Activated CD4-positive, alpha-beta T cell treated with anti-CD3 and anti-CD28 coated beads, Interleukin-2, amount 50 U/mL, for 16 hours (primary cell): ENCODE measurements around the gene FAM83G.
A peak's percentile ranks its signal among the peaks of the same experiment; 100 is the strongest.
"Not testable (repeated sequence)": the region's sequence is repeated elsewhere in the genome, so short reads cannot be mapped to it uniquely, and the experiment has no call there.

Experiments used
- DNase-seq: peaks from one replicate; pipeline ENCODE4 v3.0.0-alpha.2; 2020

Gene FAM83G

DNA sequence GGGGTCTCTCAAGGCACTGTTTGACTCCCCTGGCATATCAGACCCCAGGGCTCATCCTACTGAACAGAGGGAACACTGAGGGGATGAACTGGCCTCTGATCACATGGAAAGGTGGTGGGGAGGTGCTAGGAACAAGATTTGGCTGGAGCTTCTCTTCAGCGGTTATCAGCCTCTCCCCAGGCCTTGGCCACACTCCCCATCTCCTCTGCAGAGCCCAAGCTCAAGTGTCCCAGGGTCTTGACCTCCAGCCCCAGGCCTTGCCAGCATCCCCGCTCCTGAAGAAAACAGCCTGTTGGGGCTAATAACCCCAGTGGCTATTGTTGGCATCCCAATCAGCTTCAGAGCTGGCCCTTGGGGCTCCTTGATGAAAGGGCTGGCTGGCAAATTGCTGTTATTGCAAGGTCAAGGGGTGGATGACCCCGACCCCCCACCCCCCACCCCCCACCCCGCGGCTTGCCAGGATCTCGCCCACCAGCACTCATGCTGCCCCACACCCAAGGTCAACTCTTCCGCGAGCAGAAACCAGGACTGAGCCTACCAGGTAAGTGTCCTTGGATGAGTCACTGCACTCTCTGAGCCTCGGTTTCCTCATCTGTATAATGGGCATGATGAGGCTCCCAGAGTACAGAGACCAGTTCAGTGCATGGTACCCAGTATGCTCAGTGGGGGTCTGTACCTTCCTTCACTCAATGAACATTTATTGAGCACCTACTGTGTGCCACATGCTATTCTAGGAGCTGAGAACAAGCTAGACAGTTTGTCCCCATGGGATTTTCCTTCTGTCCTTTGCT is 18.8 kb upstream of the FAM83G start:
- DNase-seq = no peak

DNA sequence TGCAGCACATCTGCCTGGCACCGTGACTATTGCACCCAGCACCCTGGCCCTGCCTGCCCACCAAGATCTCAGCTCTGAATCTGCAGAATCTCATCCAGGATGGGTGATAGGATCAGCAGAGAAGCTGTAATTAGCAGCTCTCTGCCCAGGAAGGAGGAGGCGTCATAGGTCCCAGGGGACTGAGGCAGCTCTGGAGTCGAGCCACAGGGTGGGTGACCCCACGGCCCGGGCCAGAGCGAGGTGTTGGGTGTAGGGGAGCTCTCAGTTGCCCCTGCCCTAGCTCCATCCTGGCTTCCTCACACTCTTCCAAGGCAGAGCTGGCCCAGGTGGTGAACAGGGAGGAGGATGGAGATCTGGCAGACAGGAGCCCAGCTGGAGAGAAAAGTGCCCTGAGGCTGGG is 18.2 kb upstream of the FAM83G start:
- DNase-seq = no peak

DNA sequence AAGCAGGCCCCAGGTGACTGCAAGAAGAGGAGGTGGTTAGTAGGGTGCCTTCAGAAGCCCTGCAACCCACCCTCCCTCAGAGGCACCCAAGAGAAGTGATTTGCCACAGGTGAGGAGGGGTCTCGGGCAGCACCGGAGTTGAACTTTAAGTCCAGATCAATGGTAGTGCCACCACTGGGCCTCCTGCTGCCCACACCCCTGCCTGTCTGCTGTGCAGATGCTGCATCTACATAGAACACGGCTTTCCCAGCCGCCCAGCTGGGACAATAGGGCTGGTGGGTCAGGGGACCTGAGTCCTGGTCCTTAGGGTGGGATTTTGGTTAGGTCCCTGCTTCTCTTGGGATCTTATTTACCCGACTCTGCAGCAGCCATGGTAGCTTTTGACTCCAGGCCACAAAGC is 17.6 kb upstream of the FAM83G start:
- no peak for DNase-seq

DNA sequence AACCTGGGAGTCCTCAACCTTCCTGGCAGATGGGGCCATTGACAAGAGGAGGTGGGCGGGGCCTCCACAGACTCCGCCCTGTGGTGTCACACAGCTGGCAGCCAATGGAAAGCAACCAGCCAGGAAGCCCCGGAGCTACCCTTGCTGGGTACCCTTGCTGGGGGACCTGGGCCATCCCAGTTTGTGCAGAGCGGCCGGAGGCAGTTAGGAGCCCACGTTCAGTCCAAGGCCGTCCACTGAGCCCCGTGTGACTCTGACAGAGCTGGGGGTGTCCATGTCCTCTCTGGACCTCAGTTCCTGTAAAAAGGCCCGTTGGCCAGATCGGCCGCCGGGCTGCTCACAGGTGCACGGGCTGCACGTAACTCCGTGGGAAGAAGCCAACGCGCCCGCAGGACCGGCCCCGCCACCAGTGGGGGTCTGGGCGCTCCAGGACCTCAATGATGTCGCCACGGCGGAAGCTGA is 17.1 kb upstream of the FAM83G start:
- peak; percentile 32 for DNase-seq

DNA sequence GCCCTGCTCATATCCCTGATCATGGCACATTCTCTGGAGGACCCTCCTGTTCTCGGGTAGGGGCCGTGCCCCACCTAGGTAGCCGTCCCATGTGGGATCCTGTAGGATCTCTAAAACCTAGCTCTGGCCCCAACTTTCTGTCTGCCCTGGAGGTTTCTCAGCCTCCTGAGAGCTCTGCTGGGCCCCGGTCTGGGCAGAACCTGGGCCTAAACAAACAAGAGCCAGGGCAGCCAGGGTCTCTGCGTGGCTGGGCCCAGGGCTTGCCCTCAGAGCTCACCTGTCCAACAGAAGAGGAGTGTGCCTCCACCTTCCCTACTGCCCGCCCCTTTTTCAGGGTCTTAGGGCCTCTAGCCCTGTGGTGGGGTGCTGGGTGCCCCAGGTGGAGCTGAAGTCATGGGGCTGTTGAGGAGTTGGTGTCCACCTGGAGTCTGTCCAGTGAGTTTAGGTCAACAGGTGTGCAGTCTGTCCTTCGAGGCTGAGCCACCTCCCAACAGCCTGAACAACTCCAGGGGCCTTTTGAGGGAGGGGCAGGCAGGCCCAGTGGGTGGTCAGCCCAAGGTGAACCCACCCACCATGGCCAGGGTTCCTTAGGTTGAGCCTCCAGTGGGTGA is 16.6 kb upstream of the FAM83G start:
- DNase-seq = not testable (repeated sequence)

DNA sequence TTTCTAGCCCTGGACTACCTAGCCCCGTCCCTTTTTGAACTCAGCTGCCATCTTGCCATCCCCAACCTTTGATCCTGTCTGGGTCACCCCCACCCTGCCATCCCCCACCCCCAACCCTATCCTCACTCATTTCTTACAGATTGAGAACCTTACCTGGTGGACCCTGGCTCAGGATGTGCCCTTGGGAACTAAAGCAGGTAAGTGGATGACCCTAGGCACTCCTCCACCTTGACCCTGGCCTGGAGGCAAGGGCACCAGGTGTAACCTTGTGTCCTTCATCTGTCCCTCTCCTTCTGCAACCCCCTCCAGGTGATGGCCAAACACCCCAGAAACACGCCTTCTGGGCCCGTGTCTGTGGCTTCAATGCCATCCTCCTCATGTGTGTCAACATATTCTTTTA is 15.5 kb upstream of the FAM83G start:
- DNase-seq = no peak

DNA sequence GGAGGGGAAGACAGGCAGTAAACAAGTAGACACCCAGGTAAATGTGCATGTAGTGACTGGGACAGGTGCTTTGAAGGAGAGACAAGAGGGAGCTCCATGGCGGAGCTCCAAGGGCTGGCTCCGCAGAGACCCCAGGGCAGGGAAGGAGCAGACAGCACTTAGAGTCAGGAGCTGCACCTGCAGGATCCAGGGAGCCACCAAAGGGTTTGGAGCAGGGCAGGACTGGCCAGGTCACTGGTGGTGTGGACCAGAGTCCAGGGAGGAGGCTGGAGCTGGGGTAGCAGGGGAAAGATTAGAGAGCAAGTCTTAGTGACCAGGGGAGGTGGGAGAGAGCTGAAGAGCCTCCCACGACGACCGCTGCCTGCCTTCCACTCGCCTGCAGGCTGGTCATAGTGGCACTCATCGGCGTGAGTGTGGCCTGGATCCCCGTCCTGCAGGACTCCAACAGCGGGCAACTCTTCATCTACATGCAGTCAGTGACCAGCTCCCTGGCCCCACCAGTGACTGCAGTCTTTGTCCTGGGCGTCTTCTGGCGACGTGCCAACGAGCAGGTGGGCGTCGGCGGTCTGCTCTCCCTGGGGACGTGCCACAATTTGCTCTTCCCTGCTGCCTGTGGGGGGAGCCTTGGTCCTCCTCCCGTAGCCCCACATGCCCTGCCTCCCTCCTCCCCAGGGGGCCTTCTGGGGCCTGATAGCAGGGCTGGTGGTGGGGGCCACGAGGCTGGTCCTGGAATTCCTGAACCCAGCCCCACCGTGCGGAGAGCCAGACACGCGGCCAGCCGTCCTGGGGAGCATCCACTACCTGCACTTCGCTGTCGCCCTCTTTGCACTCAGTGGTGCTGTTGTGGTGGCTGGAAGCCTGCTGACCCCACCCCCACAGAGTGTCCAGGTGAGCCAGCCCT is 14.7 kb upstream of the FAM83G start:
- DNase-seq = no peak

DNA sequence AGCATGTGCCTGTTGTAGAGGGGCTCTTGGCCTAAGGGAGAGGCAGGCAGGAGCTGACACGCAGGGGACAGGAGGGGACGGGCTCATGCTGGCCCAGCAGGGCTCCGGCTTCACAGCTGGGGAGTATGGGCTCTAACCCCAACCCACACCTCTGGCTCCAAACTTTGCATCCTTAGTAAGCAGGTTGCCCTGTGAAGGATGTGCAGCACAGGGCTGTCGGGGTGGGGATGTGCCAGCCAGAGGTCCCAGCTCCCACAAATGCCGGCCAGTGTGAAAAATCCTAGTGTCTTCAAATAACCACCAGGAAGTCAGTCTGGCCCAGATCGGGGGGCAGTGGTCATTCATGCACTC is 14.0 kb upstream of the FAM83G start:
- no peak for DNase-seq

DNA sequence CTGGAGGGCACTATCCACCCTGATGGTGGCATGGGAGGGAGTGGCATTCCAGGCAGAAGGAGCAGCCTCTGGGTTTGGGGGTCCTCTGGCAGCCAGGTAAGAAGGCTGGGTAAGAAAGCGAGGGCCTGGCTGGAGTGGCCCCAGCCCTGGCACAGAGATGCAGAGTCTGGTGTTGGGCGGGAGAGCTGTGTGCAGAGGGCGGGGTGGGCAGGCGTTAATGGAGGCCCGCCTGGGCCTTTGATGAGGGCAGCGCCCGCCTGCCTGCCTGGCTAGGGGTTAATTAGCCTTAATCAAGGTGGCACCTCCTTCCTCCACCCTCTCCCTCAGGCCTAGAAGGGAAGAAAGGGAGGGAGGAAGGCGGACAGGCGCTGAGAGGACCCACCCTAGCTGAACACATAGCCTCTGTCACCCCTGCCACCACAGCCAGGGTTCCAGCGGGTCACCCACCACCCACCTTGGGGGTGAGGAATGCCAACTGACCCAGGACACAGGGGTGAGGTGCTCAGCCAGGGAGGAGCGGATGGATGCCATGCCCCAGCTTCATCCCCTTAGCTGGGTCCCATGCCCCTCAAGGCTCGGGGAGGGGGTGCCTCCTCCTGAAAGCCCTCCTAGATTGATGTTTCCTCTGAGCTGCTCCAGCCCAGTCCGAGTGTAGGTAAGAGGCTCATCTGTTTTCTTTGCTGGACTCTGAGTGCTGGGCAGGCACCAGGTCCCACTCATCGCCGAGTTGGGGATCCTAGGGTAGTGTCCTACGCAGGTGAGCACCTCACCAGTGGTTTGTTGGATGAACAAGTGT is 13.4 kb upstream of the FAM83G start:
- DNase-seq = no peak

DNA sequence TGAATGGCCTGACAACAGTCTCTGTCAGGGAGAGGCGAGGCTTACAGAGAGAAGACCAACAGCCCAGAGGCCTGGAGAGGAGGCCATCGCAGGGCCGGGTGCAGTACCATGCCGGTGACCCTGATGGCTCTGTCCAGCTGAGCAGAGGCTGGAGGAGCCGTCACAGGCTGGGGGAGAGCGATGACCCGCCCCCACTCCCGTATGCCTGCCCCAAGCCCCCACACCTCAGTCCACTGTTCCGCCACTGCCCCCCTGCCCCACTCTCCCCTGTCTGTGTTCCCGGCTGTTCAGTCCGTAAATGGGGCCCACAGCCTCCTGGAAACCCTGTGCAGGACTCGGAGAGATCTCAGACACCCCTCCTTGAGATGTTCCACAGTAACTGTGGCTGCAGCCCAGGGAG is 12.8 kb upstream of the FAM83G start:
- no peak for DNase-seq

DNA sequence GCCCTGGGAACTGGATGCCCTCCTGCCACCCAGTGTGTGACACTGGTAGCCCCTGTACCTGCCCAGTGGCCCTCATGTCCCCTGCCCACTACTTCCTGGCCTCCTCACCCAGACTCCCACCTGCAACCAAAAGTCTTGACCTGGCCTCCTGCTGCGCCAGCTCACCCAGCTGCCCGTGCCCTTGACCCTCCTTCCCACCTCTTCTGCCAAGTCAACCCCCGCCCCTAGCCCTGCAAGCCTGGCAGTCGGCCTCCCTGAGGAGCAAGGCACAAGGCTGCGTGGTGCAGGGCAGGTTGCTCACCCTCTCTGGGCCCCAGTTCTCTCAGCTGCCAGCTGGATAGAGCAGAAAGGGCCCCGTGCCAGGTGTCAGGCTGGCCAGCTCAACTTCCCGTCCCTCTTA is 12.3 kb upstream of the FAM83G start:
- DNase-seq = no peak

DNA sequence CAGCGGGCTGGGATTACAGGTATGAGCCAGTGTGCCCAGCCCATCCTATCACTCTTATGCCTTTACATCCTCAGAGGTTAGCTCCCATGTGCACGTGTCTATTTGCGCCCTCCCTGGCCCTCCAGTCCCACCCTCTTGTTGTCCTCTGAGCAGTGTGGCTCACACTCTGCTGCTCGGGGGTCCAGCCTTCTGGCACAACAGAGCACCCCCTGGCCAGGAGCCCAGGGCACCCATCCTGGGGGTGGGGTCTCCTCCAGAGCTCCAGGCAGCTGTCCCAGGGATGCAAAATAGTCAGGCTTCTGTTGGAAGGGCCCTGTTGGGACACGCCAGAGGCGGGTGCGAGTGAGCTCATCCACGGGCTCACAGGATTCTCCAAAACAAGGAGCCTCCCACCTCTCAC is 11.7 kb upstream of the FAM83G start:
- no peak for DNase-seq

DNA sequence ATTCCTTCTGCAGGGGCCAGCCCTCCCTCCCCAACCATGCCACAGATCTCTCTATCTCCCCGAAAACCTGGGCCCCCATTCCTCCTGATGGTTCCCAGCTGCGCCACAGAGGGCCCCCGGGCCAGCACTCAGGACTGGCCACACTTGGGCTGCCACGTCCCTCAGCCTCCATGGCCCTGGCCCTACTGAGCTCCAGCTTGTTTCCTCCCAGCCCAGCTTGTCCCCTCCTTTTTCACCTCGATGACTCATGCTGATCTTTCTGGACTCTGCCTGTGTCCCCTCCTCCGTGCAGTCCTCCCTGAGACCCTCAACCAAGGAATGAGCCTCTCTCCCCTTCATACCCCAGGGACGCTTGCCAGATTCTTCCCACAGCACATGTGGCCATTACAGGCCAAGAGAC is 10.9 kb upstream of the FAM83G start:
- no peak for DNase-seq

DNA sequence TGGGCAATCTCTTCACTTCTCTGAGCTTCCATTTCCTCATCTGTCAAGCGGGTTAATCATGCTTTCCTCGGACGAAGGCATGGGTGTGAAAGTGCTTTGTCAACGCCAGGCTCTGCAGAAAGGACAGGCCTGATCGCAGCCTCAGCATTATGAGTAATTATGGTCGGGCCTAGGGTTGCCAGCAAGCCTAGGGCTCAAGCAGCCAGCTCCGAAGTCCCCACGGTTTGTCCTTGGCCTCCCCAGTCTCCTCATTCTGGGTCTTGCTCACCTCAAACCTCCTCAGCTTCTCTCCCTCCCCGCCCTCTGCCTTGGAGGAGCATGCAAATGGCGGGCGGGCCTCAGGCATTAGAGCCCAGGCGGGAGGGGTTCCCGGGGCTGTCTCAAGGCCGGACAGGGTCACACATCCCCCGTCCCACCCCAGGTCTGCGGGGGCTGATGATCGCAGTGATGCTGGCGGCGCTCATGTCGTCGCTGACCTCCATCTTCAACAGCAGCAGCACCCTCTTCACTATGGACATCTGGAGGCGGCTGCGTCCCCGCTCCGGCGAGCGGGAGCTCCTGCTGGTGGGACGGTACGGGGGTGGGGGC is 10.2 kb upstream of the FAM83G start:
- no peak for DNase-seq

DNA sequence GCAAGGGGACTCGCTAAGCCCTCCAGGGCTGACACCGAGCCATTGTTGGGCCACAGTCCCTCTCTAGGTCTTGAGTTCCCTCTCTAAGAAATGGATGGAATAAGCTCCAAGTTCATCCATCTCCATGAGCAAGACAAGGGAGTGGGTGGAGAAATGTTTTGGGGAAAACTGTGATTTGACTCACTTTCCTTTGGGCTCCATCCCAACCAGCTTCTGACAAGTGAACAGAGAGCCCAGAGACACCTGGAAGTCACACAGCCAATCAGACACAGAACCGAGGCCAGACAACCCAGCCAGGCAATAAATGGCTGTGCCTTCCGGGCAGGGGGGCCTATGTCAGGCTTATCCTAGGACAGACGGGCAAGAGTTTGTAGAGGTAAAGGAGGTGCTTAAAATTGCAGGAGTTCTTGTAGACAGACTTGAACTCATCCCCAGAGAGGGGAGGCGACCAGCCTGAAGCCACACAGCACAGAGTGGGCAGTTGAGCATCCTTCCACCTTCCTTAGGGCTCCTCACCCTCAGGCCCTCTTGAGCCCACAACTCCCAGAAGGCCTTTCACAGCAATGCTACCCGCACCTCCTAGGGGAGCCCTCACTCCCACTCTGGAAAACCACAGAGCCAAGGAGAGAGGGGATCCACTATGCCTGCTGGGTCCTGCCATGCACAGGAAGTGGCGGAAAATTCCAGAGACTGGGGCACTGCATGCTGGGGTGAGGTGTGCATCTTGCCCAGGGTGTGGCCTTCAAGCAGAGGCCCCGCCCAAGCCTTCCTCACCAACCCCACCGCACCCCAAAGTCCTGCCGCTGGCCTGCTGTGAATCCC is 9.5 kb upstream of the FAM83G start:
- no peak for DNase-seq

DNA sequence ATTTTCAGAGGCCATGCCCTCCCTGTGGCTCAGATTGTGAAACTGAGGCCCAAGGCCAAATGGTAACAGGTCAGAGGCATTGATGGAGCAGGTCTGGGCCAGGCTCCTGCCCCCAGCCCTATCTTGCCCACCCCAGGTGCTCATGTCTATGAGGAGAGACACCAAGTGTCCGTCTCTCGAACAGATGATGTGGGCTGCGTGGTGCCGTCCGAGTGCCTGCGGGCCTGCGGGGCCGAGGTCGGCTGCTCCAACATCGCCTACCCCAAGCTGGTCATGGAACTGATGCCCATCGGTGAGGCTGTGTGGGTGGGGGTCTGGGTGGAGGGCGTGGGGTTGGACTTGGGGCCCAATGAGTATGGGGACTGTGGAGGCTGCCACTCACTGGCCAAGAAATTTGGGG is 8.7 kb upstream of the FAM83G start:
- DNase-seq = no peak

DNA sequence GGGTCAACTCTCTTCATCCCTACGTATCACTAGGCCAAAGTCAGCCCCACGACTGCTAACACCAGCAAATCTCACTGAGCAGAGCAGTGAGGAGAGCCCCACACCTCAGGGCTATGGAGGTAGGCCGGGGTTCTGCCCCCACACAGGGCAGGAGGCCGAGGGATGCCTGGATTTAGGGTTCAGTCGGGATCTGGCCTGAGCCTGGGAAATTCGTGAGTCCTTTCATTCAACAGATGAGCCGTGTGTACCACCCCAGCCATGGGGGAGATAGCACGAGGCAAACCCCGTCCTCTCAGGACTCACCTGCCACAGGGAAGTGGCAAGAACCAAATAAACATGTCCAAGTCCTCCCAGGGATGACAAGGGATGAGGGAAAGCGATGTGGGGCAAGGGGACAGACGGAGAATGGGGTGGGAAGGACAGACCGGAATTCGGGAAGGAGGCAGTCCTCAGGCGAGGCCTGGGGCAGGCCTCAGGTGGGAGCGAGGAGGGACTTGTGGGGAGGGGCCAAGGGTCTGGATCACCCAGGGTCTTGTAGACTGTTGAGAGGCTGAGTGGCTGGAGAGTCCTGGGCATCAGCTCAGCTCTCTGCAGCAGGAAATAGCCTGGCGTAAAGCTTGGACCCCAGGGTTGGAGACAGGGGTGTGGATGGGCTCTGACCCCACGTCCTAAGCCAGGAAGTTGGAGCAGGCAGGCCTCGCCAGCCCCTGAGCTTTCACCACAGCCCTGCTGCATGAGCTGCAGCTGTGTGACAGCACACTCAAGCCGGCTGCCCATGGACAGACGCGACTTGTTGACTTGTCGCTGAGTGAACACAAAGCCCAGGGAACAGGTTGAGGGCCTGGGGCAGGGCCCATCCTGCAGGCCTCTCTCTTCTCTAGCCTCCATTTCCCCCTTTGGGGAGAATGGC is 7.9 kb upstream of the FAM83G start:
- no peak for DNase-seq

DNA sequence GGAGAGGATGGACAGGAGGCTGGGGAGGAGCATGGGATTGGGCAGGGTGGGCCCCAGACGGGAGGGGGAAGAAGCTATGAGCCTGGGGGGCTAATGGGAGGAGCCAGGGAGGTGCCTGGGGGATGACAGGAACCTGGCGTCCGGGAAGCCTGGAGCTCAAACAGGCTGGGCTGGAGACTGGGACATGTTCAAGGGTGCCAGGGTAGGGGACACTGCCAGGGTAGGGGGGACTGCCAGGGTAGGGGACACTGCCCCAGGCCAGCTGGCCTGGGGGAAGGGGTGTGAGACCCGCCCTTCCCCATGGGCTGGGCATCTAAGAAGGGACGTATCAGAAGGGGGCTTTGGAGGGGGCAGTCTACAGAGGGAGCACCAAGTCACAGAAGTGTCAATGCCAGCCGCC is 7.0 kb upstream of the FAM83G start:
- DNase-seq = no peak

DNA sequence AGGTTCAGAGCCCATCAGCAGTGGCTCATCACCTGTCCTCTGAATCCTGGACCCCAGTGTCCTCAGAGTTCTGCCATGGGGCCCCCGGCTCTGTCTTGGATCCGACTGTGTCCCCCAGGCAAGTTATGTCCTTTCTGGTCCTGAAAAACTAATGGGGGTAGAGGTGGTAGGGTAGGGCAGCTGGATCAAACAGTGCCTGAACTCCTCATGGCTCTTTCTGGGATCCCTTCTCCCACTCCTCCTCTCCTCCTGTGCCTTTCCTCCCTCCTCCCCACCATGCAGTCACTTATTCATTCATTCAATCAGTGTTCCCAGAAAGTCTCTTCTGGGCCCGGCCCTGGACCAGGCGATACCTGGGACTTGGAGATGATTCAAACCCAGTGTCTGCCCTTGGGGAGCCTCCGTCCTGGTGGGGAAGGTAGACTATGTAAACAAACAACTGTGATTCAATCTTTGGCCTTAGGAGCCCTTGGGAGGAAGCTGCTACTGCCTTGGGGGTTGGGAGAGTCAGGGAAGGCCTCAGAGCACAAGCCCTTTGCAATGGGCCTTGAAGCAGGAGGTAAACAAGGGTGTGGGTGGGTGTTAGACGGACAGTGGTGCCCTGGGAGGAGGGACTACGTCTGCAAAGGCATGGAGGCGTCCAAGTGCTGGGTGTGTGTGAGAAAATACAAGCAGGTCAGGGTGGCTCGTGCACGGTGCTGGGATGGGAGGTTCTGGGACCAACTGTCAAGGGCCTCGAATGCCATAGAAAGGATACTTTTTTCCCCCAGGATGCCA is 6.4 kb upstream of the FAM83G start:
- DNase-seq = no peak

DNA sequence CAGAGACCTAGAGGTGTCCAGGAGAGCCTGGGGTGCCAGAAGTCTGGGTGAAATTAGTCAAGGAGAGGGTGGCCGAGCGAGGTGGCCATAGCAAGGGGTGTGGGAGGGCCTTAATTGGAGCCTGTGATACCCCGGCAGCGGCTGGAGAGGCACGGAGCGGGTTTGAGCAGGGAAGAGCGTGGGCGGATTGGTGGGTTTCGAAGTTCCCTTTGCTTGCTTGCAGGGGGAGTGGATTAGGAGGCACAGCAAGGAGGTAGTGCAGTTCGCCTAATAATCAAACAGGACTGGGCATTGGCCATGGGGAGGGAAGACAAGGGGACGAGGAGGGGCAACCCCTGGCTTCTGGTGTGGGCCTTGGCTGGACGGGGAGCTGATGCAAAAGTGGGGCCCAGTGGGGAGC is 5.4 kb upstream of the FAM83G start:
- no peak for DNase-seq
